Activated CD4-positive, alpha-beta T cell treated with anti-CD3 and anti-CD28 coated beads for 48 hours (primary cell): ENCODE data around the gene LCOR.
"Not testable (repeated sequence)": the region's sequence is repeated elsewhere in the genome, so short reads cannot be mapped to it uniquely, and the experiment has no call there.

ENCODE experiments used
- DNase-seq: peaks from one replicate; pipeline ENCODE4 v3.0.0-alpha.2; 2020

LCOR gene

DNA sequence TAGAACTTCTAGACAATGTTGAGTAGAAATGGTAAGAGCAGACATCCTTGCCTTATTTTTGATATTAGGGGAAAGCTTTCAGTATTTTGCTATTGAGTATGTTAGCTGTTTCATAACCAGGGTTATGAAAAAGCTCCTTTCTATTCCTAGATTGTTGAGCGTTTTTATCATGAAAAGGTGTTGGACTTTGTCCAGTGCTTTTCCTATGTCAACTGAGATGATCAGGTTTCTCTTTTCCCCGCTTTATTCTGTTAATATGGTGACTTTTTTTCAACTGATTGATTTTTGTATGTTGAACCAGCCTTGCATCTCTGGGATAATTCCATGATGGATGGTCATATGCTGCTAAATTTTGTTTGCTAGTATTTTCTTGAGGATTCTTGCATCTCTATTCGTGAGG is 58.5 kb downstream of the LCOR start:
- no peak for DNase-seq

DNA sequence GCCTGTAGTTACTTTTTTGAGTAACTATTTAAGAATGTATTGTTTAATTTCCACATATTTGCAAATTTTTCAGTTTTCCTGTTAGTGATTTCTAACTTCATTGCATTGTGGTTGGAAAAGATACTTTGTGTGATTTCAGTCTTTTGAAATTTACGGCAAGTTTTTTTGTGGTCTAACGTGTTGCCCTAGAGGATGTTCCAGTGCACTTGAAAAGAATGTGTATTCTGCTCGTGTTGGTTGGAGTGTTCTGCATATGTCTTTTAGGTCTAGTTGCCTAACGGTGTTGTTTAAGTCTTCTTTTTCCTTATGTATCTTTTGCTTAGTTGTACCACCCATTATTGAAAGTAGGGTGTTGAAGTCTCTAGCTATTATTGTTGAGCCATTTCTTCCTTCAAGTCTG is 59.7 kb downstream of the LCOR start:
- no peak for DNase-seq

DNA sequence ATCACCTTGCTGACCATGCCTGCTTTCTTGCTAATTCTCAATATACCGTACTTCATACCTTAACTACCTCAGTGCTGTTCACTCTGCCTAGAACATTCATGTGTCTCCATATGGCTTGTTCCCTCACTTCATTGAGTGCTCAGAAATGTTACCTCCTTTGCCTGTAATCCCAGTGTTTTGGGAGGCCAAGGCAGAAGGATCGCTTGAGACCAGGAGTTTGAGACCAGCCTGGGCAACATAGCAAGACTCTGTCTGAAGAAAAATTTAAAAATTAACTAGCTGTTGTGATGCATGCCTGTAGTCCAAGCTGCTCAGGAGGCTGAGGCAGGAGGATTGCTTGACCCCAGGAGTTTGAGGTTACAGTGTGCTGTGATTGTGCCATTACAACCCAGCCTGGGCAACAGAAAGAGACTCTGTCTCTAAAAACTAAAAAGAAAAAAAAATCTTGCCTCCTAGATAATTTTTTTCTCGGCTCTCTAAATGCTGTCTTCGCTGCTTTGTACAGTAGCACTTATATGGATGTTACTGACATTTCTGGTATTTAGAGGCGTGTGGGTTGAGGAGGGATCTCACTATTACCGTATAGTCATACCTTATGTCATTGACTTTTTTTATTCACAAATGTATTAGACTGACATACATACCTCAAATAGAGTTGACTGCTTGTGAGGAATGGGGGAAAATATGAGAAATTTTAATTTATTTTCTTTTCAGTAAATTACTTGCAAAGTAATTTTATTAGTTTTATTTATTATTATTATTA is 63.7 kb downstream of the LCOR start:
- no peak for DNase-seq

DNA sequence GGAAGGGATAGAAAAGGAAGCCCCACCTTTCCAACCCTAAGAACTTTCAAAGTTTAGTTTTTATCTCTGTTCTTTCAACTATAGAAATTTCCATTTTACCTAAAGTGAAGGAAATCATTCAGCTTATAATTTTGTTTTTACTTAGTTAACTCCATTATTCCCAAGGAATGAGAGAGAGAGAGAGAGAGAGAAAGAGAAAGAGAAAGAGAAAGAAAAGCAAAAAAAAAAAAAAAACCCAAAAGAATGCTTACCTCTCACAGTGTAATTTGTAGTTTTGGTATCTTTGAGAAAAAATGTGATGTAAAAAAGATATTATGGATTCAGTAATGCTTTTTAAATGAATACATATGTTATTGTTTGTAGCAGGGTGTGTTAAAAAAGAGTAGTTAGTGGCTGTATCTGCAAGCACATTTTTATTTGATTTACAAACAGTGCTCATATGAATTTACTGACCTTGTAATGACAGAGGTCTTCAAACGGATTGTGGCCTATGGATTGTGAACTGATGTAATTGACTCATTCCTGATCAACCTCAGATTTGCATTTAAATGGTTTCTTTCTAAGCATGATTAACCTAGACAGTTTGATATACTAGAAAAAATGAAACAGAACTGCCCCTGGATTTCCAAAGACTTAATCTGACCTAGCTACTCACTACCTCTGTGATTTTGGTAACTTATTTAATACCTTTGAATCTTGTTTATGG is 64.9 kb downstream of the LCOR start:
- DNase-seq = no peak

DNA sequence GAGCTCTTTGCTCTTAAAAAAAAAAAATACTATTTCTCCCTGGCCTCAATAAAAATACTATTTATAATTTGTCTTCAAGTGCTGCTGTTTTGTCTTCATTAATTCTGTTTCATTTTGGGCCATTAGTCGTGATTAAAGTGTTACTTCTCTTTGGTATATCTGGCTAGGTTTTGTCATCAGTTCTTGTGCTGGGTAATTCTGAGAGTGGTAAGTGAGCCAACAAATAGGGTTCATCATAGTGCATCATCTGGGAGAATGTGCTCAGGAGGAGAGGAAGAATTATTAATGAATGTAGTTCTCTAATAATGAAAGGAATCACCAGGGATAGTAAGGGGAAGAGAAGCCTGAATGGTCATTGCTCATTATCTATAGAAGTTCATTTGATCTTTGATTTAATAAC is 70.0 kb downstream of the LCOR start:
- no peak for DNase-seq

DNA sequence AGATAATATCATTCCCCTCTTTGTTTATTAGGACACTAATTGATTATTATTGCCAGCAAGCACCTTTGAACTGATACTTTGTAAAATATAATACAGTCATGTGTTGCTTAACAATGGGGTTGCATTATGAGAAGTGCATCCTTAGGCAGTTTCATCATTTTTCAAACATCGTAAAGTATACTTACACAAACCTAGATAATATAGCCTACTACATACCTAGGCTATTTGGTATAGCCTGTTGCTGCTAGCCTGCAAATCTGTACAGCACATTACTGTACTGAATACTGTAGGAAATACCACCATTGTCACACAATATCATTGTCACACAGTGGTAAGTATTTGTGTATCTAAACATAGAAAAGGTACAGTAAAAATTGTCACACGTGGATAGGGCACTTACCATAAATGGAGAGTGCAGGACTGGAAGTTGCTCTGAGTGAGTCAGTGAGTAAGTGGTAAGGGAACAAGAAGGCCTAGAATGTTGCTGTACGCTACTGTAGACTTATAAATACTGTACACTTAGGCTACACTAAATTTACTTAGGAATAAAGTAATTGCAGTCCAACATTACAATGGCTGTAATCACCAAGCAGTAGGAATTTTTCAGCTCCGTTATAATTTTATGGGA is 70.7 kb downstream of the LCOR start:
- DNase-seq = no peak

DNA sequence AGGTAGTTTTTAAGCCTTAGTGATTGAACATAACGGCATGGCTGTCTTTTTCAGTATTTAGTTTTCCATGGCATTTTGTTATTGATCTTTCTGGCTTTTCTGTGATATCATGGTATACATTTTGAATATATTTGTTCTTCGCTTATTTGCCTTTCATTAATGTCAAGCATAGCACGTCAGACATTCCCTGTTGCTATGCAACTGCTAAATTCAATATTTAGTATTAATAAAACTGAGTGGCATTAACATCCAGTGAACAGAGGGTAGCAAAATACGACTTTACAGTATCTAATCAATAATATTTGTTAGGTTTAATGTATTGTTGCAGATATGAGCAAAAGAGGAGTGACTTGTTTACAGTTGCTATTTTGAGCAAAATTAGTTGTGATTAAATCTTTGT is 72.5 kb downstream of the LCOR start:
- DNase-seq = no peak

DNA sequence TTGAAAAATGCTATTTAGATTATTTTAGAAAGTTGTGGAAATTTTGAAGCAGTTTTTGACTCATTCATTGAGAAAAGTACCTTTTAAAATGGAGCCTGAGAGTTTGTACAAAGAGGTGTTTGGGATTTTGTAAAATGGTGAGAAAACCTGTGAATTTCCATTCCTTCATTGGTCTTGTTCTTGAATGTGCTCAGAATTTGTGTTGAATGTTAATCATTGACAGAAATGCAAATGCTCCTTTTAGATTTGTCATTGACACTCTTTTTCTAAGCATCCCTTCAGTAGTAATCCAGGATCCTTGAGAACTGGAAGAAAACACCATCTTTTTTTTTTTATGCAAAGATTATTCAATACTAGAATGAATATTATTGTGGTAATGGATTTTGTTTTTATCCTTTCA is 74.8 kb downstream of the LCOR start:
- no peak for DNase-seq

DNA sequence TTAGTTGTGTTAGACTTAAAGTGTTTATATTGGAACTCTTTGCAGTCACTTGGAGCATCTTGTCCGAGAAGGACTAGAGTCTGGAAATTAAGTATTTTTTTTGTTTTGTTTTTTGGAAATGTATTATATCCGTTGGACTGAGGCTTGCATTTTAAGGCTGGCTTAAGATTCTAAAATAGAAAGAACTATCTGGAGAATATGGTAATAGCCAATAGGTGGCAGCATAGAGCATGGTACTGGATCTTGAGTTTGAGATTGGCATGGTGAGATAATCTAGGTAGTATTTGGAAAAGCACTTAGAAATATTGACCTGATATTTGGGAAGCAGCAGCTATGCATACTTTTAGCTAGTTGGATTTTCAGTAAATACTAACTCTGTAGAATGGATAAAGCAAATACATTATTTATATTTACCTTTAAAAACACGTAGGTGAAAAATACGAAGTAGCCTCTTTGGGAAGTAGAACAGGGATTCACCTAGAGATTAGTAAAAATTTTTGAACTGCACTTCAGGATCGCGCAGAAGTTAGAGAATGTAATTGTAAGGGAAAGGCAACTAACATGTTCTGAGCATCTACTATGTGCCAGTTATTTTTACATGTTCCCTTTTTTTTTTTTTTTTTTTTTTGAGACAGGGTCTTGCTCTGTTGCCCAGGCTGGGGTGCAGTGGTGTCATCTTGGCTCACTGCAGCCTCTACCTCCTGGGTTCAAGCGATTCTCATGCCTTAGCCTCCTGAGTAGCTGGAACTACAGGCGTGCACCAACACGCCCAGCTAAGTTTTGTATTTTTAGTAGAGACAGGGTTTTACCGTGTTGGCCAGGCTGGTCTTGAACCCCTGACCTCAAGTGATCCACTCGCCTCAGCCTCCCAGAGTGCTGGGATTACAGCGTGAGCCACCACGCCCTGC is 78.6 kb downstream of the LCOR start:
- no peak for DNase-seq

DNA sequence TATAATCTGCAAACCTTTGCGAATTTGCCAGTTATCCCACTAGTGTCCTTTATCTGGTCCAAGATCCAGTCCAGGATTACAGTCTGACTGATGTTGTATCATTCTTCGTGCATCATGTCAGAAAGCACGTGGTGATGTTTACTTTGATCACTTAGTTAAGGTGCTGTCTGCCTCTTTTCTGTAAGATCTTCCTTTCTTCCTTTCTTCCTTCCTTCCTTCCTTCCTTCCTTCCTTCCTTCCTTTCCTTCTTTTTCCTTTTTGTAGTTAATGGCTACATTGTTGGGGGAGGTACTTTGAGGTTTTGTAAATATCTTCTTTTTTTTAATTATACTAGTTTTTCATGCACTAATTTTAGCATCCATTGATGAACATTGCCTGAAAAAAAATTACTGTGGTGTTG is 80.3 kb downstream of the LCOR start:
- DNase-seq = no peak

DNA sequence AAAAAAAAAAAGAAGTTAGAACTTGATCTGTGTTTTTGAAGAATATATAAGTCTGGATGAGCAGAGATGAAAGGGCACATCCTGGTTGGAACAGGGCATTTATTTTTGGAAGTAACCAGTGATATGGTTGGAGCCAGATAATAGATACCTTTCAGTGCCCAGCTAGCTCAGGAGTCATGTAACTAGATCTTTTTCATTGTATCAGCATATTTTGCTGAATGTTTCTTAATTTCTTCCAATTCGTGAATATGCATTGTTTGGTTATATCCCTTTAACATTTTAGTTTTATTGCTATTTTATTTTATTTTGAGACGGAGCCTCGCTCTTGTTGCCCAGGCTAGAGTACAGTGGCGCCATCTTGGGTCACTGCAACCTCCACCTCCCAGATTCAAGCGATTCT is 81.8 kb downstream of the LCOR start:
- DNase-seq = no peak

DNA sequence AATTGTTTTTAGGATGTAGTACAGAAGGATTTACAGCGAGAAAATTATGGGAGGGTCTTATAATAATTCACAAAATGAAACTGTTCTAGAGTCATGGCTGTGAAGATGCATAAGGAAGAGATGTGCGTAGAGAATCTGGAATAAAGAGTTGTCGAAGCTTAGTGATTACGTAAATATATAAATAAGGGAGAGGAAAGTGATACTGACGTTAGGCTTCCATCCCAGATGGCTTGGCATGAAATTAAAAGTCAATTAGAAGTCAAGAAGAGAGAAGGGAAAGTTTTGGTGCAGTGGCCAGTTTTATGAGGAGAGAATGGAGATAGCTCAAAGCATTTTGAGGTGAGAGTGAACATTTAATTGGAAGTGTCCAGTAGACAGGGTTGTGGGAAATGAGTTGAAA is 85.5 kb downstream of the LCOR start:
- no peak for DNase-seq

DNA sequence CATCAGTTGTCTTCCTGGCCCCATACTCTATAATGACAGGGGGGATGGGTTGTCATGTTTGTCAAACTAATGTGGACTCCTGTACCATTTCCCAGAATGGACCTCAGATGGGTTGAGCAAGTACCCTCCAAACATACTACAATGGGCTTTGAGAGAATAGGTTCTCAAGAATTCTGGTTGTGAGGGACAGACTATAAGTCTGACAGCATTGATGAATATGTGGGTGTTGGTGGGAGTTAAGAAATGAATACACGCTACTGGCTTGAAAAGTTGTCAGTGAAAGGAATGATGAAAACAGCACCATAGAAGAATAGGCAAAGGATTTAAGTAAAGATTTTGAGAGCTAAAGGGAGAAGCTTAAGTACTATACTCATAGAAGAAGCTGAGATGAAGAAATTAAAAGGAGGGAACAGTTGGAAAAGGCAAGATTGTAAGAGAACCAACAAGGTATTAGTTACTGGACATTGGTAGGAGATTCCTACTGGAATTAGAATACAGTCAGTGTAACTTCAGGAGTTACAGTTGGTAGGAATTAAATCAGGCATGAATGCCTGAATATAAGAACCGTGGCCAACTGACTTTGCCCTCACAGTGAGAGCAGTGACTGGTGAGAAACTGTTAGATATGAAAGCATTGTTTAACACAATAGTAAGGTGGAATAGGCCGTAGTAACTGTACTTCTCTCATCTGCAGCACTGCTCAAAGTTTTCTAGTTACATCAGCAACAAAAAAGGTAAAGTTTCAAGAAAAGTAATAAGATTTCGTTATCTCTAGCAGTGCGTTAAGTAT is 86.3 kb downstream of the LCOR start:
- DNase-seq = no peak

DNA sequence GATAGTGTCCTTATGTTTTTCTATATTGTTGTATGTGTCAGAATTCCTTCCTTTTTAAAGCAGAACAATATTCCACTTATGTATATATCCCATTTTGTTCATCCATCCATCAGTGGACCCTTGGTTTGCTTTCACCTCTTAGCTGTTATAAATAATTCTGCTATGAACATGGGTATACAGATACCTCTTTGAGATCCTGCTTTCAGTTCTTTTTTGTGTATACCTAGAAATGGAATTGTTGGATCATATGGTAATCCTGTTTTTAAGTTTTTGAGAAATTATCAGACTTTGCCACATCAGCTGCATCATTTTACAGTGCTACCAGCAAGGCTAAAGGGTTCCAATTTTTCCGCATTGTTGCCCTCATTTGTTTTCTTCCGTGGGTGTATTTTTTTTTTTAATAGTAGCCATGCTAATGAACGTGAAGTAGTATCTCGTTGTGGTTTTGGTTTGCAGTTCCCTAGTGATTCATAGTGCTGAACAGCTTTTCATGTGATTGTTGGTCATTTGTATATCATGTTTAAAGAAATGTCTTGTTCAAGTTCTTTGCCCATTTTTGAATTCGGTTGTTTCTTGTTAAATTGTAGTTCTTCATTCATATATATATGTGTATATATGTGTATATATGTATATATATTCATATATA is 87.8 kb downstream of the LCOR start:
- DNase-seq = no peak

DNA sequence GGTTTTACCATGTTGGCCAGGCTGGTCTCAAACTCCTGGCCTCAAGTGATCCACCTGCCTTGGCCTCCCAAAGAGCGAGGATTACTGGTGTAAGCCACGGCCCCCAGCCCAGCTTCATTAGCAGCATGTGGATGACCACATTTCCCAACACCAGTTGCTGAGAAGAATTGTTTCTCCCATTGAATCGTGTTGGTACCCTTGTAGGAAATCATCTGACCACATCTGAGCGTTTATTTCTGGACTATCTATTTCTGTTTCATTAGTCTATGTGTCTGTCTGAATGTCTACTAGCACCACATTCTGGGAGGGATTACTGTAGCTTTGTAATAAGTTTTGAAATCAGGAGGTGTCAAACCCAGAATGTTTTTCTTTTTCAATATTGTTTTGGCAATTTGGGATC is 89.6 kb downstream of the LCOR start:
- no peak for DNase-seq

DNA sequence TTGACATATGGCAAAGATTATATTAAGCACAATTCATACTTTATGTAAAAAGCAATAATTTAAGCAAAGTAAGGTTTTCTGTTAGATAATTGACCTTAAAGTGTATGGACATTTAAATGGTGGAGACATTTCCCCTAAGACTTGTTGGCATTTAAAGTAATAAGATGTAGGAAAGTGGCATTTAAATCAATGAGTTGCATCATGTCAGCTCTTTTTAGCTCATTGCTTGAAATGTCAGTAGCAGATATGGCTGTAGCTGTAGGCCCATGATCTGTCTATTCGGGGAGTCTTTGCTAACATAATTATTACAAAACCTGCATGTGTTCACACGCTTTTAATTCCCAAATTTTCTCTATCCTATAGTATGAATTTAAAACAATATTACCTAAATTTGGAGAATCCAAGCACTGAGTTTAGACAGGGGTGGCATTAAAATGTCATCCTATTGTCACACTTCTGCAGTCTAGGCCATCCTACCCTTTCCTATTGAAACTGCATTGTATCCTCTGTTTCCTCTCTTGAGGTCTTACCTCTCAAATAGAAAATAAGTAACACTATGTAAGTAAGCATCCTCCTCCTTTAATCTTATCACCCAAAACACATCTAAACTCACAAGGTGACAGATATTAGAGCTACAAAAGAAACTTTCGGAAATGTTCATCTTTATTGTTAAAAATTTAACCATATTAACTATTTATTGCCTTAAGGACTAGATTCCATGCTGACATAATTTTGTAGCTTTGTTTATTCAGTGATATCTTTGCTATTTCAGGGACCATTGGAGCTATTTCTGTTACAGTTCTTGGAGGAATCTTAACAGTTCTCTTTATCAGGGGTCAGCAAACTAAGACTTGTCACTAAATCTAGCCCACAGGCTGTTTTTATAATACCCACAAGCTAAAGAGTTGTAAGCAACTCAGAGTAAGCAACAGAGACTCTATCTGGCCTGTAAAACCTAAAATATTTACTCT is 91.2 kb downstream of the LCOR start:
- DNase-seq = no peak

DNA sequence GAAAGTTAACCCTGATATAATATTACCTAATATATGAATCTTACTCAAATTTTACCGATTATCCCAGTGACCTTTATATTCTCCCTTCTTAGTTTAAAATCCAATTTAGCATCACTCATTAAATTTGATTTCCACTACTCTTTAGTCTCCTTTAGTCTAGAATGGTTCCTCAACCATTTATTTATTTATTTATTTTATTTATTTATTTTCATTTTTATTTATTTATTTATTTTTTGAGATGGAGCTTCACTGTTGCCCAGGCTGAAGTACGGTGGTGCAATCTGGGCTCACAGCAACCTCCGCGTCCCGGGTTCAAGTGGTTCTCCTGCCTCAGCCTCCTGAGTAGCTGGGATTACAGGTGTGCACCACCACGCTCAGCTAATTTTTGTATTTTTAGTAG is 92.8 kb downstream of the LCOR start:
- no peak for DNase-seq

DNA sequence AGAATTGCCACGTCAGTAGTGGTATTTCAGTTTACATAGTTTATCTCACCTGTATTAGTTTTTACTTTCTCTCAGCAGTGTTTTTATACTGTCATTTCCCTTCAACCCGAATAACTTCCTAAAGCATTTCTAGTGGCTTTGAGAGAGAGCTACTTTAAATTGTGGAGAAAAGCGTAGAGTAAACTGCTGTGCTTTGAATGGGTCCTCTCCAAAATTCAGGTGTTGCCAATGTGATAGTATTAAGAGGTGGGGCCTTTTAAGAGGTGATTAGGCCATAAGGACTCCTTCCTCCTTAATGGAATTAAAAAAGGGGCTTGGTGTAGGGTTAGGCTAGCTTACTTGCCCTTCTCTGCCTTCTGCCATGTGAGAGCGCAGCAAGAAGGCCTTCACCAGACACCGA is 98.4 kb downstream of the LCOR start:
- DNase-seq = no peak

DNA sequence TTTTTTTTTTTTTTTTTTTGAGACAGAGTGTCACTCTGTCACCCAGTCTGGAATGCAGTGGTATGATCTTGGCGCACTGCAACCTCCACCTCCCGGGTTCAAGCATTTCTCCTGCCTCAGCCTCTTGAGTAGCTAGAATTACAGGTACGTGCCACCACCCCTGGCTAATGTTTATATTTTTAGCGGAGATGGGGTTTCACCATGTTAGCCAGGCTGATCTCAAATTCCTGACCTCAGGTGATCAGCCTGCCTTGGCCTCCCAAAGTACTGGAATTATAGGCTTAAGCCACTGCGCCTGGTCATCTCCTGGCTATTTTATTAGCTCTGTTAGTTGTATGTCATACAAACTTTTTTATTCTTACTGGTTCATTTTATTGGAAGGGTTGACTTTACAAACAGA is 103.0 kb downstream of the LCOR start:
- DNase-seq = no peak

DNA sequence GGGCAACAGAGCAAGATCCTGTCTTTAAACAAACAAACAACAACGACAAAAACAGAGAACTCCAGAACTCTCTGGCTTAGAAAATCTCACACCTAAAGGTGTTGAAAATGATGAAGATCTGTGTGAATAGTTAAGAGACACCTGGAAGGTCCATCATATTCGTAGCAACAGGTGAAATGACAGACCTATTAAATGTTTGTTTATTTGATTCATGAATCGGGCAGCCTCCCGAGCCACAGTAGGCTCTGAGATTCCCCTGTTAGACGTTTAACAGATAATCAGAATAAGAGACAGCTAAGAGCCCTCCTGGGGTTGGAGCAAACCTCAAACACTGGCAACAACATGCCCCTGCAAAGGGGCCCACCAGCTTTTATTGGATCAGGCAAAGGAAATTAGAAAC is 103.7 kb downstream of the LCOR start:
- no peak for DNase-seq

DNA sequence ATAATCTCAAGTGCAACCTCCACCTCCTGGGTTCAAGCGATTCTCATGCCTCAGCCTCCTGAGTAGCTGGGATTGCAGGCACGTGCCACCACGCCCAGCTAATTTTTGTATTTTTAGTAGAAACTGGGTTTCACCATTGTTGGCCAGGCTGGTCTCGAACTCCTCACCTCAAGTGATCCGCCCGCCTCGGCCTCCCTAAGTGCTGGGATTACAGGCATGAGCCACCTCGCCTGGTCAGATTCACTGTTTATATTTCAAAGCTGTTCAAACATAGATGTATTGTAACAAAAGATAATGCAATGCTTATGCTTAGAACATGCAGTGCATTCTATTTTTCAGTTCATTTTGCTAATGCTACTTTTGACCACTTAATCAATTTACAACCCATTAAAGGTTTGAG is 111.1 kb downstream of the LCOR start:
- not testable (repeated sequence) for DNase-seq
